Measurements from ENCODE around the gene OPCML.

The OPCML gene

GRCh38 chr11:133529807-133530500, 2.3 kb downstream of the OPCML start:
- TF ChIP-seq POLR2AphosphoS5 (IDR thresholded peaks at IDR 0.05; ENCODE audit: low read depth) (no peak), SPI1 (IDR thresholded peaks at IDR 0.05; ENCODE audit: borderline replicate concordance, low read depth) (peak; percentile 38; the same call in 1 of the 2 replicates)
- Histone ChIP-seq H3K27ac (replicated peaks) (no peak overlapping the region), H3K27me3 (ENCODE audit: insufficient read depth, poor library complexity, severe bottlenecking) (peaks cover 24% of the 10 kb centered on the region), H3K4me3 (replicated peaks; ENCODE audit: insufficient read depth, low read length) (no peak overlapping the region)
- DNase-seq (ENCODE audit: low read depth in 1 of 2, low spot score in 1 of 2), result no peak

DNA sequence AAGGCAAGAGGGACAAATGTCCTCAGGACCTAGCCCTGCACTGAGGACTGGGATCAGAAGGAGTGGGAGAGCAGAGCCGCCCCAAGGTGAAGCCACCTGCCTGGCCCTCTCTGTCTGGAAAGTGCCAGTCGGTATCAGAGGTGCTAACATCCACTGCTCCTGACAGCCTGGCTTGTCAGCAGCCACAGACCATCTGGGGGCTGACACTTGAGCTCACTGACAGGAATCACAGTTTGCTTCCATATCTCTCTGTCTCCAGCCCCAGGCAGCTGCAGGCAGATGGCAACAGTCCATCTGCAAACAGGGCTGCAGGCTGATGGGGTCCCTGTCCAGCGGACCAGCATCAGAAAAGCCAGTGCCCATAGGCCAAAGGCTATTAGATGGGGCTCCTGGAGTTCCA, 5.5 kb downstream of the OPCML start:
- no peak for DNase-seq (ENCODE audit: low read depth in 1 of 2, low spot score in 1 of 2)
- Histone ChIP-seq H3K4me3 (replicated peaks; ENCODE audit: insufficient read depth, low read length) (no peak overlapping the region), H3K27me3 (ENCODE audit: insufficient read depth, poor library complexity, severe bottlenecking) (peaks cover 14% of the 10 kb centered on the region), H3K27ac (replicated peaks) (no peak overlapping the region)
- TF ChIP-seq, protein P1, sequence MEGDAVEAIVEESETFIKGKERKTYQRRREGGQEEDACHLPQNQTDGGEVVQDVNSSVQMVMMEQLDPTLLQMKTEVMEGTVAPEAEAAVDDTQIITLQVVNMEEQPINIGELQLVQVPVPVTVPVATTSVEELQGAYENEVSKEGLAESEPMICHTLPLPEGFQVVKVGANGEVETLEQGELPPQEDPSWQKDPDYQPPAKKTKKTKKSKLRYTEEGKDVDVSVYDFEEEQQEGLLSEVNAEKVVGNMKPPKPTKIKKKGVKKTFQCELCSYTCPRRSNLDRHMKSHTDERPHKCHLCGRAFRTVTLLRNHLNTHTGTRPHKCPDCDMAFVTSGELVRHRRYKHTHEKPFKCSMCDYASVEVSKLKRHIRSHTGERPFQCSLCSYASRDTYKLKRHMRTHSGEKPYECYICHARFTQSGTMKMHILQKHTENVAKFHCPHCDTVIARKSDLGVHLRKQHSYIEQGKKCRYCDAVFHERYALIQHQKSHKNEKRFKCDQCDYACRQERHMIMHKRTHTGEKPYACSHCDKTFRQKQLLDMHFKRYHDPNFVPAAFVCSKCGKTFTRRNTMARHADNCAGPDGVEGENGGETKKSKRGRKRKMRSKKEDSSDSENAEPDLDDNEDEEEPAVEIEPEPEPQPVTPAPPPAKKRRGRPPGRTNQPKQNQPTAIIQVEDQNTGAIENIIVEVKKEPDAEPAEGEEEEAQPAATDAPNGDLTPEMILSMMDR (IDR thresholded peaks at IDR 0.05; ENCODE audit: insufficient read depth, low read length), result no peak

GRCh38 chr11:133525976-133526375, 6.3 kb downstream of the OPCML start:
- no peak overlapping the region for H3K4me3 ChIP-seq (replicated peaks; ENCODE audit: insufficient read depth, low read length)
- TF ChIP-seq, protein P1 (IDR thresholded peaks at IDR 0.05; ENCODE audit: insufficient read depth, low read length), result no peak
- TF ChIP-seq REST (IDR thresholded peaks at IDR 0.05; ENCODE audit: insufficient replicate concordance, low read depth) (no peak), POLR2AphosphoS5 (IDR thresholded peaks at IDR 0.05; ENCODE audit: low read depth) (no peak), SPI1 (IDR thresholded peaks at IDR 0.05; ENCODE audit: borderline replicate concordance, low read depth) (no peak), GABPA (IDR thresholded peaks at IDR 0.05; ENCODE audit: low read depth) (no peak)
- peaks cover 8% of the 10 kb centered on the region for H3K27me3 ChIP-seq (ENCODE audit: insufficient read depth, poor library complexity, severe bottlenecking)
- no peak for DNase-seq (ENCODE audit: low read depth in 1 of 2, low spot score in 1 of 2)
- no peak overlapping the region for H3K27ac ChIP-seq (replicated peaks)

DNA sequence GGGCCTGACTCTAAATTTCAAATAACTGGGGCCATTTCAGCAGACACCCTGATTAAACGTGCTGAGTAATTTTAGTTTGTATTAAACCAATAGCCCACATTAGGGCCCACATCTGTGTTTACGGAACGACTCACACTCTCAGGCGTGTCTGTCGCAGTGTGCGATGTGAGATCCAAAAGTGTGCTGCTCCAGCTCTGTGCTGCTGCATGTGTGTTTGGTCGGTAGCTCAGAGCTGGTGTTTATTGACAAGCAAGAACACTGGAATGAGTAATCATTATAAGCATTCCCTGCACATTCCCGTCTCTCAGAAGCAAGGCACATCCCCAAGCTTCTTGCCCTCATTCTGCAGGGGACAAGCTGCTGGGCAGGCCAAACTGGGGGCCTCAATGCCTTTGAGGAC, 7.8 kb downstream of the OPCML start:
- no peak for DNase-seq (ENCODE audit: low read depth in 1 of 2, low spot score in 1 of 2)
- Histone ChIP-seq H3K4me3 (replicated peaks; ENCODE audit: insufficient read depth, low read length) (no peak overlapping the region), H3K27ac (replicated peaks) (no peak overlapping the region), H3K27me3 (ENCODE audit: insufficient read depth, poor library complexity, severe bottlenecking) (no peaks in the 10 kb centered on the region)
- TF ChIP-seq, protein P1 (IDR thresholded peaks at IDR 0.05; ENCODE audit: insufficient read depth, low read length), result no peak
- no peak for TF ChIP-seq REST (IDR thresholded peaks at IDR 0.05; ENCODE audit: insufficient replicate concordance, low read depth)
- no peak for TF ChIP-seq SPI1 (IDR thresholded peaks at IDR 0.05; ENCODE audit: borderline replicate concordance, low read depth)
- TF ChIP-seq POLR2AphosphoS5 (IDR thresholded peaks at IDR 0.05; ENCODE audit: low read depth), result no peak

All from HL-60 (cell line).